ENCODE measurements around the gene HRG. TPM values are rescaled to one million over a fixed set of nuclear protein-coding genes. Genes with fewer than 3 reads are reported as not detected.
A peak's percentile ranks its signal among the peaks of the same experiment; 100 is the strongest.

HRG gene
- total and polyA plus RNA-seq, 2 of the 8 experiments (the other 6 are each of a cell fraction or from before 2014, with no cell fraction given): 0.03 to 0.15 TPM

- Histone ChIP-seq H4K20me1 (replicated peaks in 1 of 2; ENCODE audit: control insufficient read depth in 1 of 2, insufficient read depth in 2 of 2, low read length in 2 of 2) (no peaks in the 10 kb centered on the region), H2BK20ac (ENCODE audit: low read length) (peak overlapping the region; percentile 40; the same call in 1 of the 2 replicates), H3K56ac (replicated peaks; ENCODE audit: insufficient read length, low read depth, low read length) (no peak overlapping the region), H4K8ac (ENCODE audit: extremely low read depth, insufficient read depth, low read length) (no peak overlapping the region; the same call in 1 of the 2 replicates), H3K23me2 (ENCODE audit: low read depth, low read length) (no peaks in the 10 kb centered on the region), H2AK5ac (ENCODE audit: low read depth, low read length) (no peak overlapping the region), H3K9ac (replicated peaks in 1 of 4; ENCODE audit: extremely low read depth in 1 of 4, low read depth in 3 of 4, low read length in 3 of 4) (no peak overlapping the region), H4K91ac (replicated peaks; ENCODE audit: insufficient read length, low read length) (no peak overlapping the region), H3K23ac (ENCODE audit: insufficient read length) (no peak overlapping the region), H2BK120ac (replicated peaks; ENCODE audit: low read depth, low read length) (no peak overlapping the region), H3K4ac (replicated peaks; ENCODE audit: insufficient read length, low read depth, low read length) (no peak overlapping the region), H3K36me3 (ENCODE audit: control insufficient read depth in 2 of 4, insufficient read depth in 4 of 4, low read length in 3 of 4) (no peaks in the 10 kb centered on the region), H2BK12ac (ENCODE audit: low read depth, low read length) (0 out of 2 replicates have a peak overlapping the region, but pooled peaks have one; percentile 10), H3K9me3 (ENCODE audit: insufficient read depth in 2 of 2, low read depth in 1 of 2, low read length in 1 of 2) (no peaks in the 10 kb centered on the region), H3K79me1 (ENCODE audit: low read depth, low read length) (no peaks in the 10 kb centered on the region), H2BK15ac (ENCODE audit: low read length) (no peak overlapping the region), H3K4me1 (replicated peaks in 1 of 4; ENCODE audit: control insufficient read depth in 3 of 4, insufficient read depth in 4 of 4, low read length in 3 of 4) (peaks cover 0 to 5% (median 4%) of the 10 kb centered on the region in 4 experiments; a peak in 6 of 7 replicates), H3K27ac (ENCODE audit: low read depth, low read length) (no peak overlapping the region), H3K18ac (ENCODE audit: extremely low read depth, low read length) (no peak overlapping the region), H3K4me2 (ENCODE audit: insufficient read depth in 1 of 2, low read depth in 2 of 2, low read length in 2 of 2) (no peak overlapping the region), H3K27me3 (replicated peaks in 1 of 4; ENCODE audit: control insufficient read depth in 3 of 4, extremely low read depth in 1 of 4, insufficient read depth in 3 of 4, low read length in 3 of 4) (peaks cover 0 to 2% (median 0%) of the 10 kb centered on the region in 4 experiments; a peak in 1 of 7 replicates), H2BK5ac (ENCODE audit: low read depth, low read length) (no peak overlapping the region; the same call in 1 of the 2 replicates), H2AFZ (ENCODE audit: low read length) (no peak overlapping the region), H3K79me2 (ENCODE audit: control insufficient read depth in 1 of 2, insufficient read depth in 2 of 2, low read length in 2 of 2) (no peaks in the 10 kb centered on the region), H3K4me3 (ENCODE audit: extremely low read depth in 1 of 4, insufficient read depth in 2 of 4, low read depth in 3 of 4, low read length in 4 of 4) (no peak overlapping the region), H4K5ac (ENCODE audit: insufficient read length, low read depth, low read length) (no peak overlapping the region), H3K14ac (ENCODE audit: insufficient read length) (no peak overlapping the region)
- ChIA-PET POLR2A (ENCODE audit: partially characterized antibody) (interaction anchor here (1.5 kb wide), 1 partner anchor 164 kb away, joined by 4 read pairs; no protein-coding TSS in a partner anchor), CTCF (ENCODE audit: partially characterized antibody) (interaction anchor here (0.7 to 12.9 kb wide), 7 partner anchors 9 to 202 kb away, joined by 3 to 333 read pairs (median 3); no protein-coding TSS in a partner anchor)
- DNase-seq (ENCODE audit: low read depth in 1 of 2, low spot score in 2 of 2): no peak
- 85% methylated on average over 17 of the region's 17 CpGs; no CpG with 5 or more reads in 1 of the 2 experiments for WGBS, 2 experiments (ENCODE audit: extremely low coverage in 1 of 2, insufficient coverage in 1 of 2, insufficient read length in 1 of 2, insufficient replicate concordance in 2 of 2, low coverage in 1 of 2, low lambda C conversion rate in 2 of 2, missing lambda C conversion rate in 1 of 2)
- FAIRE-seq: no peak
- TF ChIP-seq SP2 (IDR thresholded peaks at IDR 0.05; ENCODE audit: low read length) (no peak), YY1 (IDR thresholded peaks at IDR 0.05; ENCODE audit: low read depth, low read length) (no peak), RFX5 (IDR thresholded peaks at IDR 0.05; ENCODE audit: borderline replicate concordance, low read depth, low read length) (no peak), GTF2F1 (IDR thresholded peaks at IDR 0.05; ENCODE audit: borderline replicate concordance, low read depth, low read length) (no peak), TAF7 (optimal IDR thresholded peaks at IDR 0.05; ENCODE audit: borderline replicate concordance, low read depth, low read length) (no peak), TBP (IDR thresholded peaks at IDR 0.05; ENCODE audit: low read depth, low read length) (no peak), SIX5 (IDR thresholded peaks at IDR 0.05; ENCODE audit: low read depth, low read length) (no peak), POLR2A (IDR thresholded peaks at IDR 0.05; ENCODE audit: control extremely low read depth in 1 of 2, low read depth in 2 of 2, low read length in 2 of 2) (no peak), FOSL1 (IDR thresholded peaks at IDR 0.05; ENCODE audit: insufficient read depth, low read depth, low read length) (no peak), KDM4A (IDR thresholded peaks at IDR 0.05; ENCODE audit: low read depth, low read length, severe bottlenecking) (no peak)
- TF ChIP-seq, protein P1, sequence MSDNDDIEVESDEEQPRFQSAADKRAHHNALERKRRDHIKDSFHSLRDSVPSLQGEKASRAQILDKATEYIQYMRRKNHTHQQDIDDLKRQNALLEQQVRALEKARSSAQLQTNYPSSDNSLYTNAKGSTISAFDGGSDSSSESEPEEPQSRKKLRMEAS (IDR thresholded peaks at IDR 0.05): no peak
Observed at GRCh38 chr3:186620213-186621092, 45.4 kb upstream of the HRG start.
